ENCODE results near the gene KDR. TPM values are rescaled to one million over a fixed set of nuclear protein-coding genes. Genes with fewer than 3 reads are reported as not detected.

Gene KDR
- total RNA-seq, 2 donors from 2014 or later, result 2.1 to 14.9 TPM

- H3K27ac Mint-ChIP-seq, result no peak overlapping the region
- Histone ChIP-seq H3K4me1 (ENCODE audit: control insufficient read depth, insufficient read depth, low read length) (no peaks in the 10 kb centered on the region), H3K9ac (ENCODE audit: extremely low read depth, low read length, poor library complexity, severe bottlenecking) (no peak overlapping the region), H3K36me3 (ENCODE audit: control insufficient read depth, insufficient read depth, low read length) (peaks cover 20% of the 10 kb centered on the region), H3K27me3 (ENCODE audit: control insufficient read depth, insufficient read depth, low read length, poor library complexity, severe bottlenecking) (no peaks in the 10 kb centered on the region), H3K4me3 (ENCODE audit: low read length) (no peak overlapping the region), H3K9me3 (ENCODE audit: control insufficient read depth, low read length) (no peaks in the 10 kb centered on the region), H3K27ac (ENCODE audit: low read depth, low read length) (no peak overlapping the region)
- H3K4me3 Mint-ChIP-seq, result no peak overlapping the region
- no peak for TF ChIP-seq CTCF (conservative IDR thresholded peaks at IDR 0.05)
- no peaks in the 10 kb centered on the region for H3K9me3 Mint-ChIP-seq
- WGBS, 2 experiments (ENCODE audit: insufficient coverage in 1 of 2, insufficient read length in 1 of 2), result 89 to 95% methylated on average over 4 of the region's 4 CpGs
- no peaks in the 10 kb centered on the region for H3K4me1 Mint-ChIP-seq
- H3K27me3 Mint-ChIP-seq (ENCODE audit: insufficient read depth), result no peaks in the 10 kb centered on the region
- no peak for DNase-seq
- H3K36me3 Mint-ChIP-seq (ENCODE audit: low read depth), result peaks cover 7% of the 10 kb centered on the region
These were observed 28.8 kb downstream of the KDR start for GRCh38 chr4:55096619-55097018.

- no peak for TF ChIP-seq CTCF (conservative IDR thresholded peaks at IDR 0.05)
- Mint-ChIP-seq H3K27ac (no peak overlapping the region), H3K27me3 (ENCODE audit: insufficient read depth) (no peaks in the 10 kb centered on the region), H3K36me3 (ENCODE audit: low read depth) (peaks cover 7% of the 10 kb centered on the region), H3K4me3 (no peak overlapping the region), H3K4me1 (no peaks in the 10 kb centered on the region), H3K9me3 (no peaks in the 10 kb centered on the region)
- Histone ChIP-seq H3K27ac (ENCODE audit: low read depth, low read length) (no peak overlapping the region), H3K4me1 (ENCODE audit: control insufficient read depth, insufficient read depth, low read length) (no peaks in the 10 kb centered on the region), H3K4me3 (ENCODE audit: low read length) (no peak overlapping the region), H3K36me3 (ENCODE audit: control insufficient read depth, insufficient read depth, low read length) (peaks cover 18% of the 10 kb centered on the region), H3K9me3 (ENCODE audit: control insufficient read depth, low read length) (no peaks in the 10 kb centered on the region), H3K9ac (ENCODE audit: extremely low read depth, low read length, poor library complexity, severe bottlenecking) (no peak overlapping the region), H3K27me3 (ENCODE audit: control insufficient read depth, insufficient read depth, low read length, poor library complexity, severe bottlenecking) (no peaks in the 10 kb centered on the region)
- WGBS, 2 experiments (ENCODE audit: insufficient coverage in 1 of 2, insufficient read length in 1 of 2), result 87 to 100% methylated on average over 1 to 3 of the region's 3 CpGs
- no peak for DNase-seq
These were observed 29.4 kb downstream of the KDR start for GRCh38 chr4:55096045-55096444.

- H3K9me3 Mint-ChIP-seq, result no peaks in the 10 kb centered on the region
- no peaks in the 10 kb centered on the region for H3K4me1 ChIP-seq (ENCODE audit: control insufficient read depth, insufficient read depth, low read length)
- H3K36me3 ChIP-seq (ENCODE audit: control insufficient read depth, insufficient read depth, low read length), result peaks cover 13% of the 10 kb centered on the region
- WGBS, 2 experiments (ENCODE audit: insufficient coverage in 1 of 2, insufficient read length in 1 of 2), result 93% methylated on average over 2 of the region's 2 CpGs; no CpG with 5 or more reads in 1 of the 2 experiments
- no peaks in the 10 kb centered on the region for H3K27me3 ChIP-seq (ENCODE audit: control insufficient read depth, insufficient read depth, low read length, poor library complexity, severe bottlenecking)
- peaks cover 7% of the 10 kb centered on the region for H3K36me3 Mint-ChIP-seq (ENCODE audit: low read depth)
- no peaks in the 10 kb centered on the region for H3K9me3 ChIP-seq (ENCODE audit: control insufficient read depth, low read length)
- H3K4me3 Mint-ChIP-seq, result no peak overlapping the region
- TF ChIP-seq CTCF (conservative IDR thresholded peaks at IDR 0.05), result no peak
- H3K9ac ChIP-seq (ENCODE audit: extremely low read depth, low read length, poor library complexity, severe bottlenecking), result no peak overlapping the region
- no peaks in the 10 kb centered on the region for H3K4me1 Mint-ChIP-seq
- no peak for DNase-seq
- no peak overlapping the region for H3K27ac Mint-ChIP-seq
- H3K4me3 ChIP-seq (ENCODE audit: low read length), result no peak overlapping the region
- no peak overlapping the region for H3K27ac ChIP-seq (ENCODE audit: low read depth, low read length)
- no peaks in the 10 kb centered on the region for H3K27me3 Mint-ChIP-seq (ENCODE audit: insufficient read depth)
These were observed 32.9 kb downstream of the KDR start for GRCh38 chr4:55092504-55092903.
